ENCODE results near the gene DMXL1.

DNA sequence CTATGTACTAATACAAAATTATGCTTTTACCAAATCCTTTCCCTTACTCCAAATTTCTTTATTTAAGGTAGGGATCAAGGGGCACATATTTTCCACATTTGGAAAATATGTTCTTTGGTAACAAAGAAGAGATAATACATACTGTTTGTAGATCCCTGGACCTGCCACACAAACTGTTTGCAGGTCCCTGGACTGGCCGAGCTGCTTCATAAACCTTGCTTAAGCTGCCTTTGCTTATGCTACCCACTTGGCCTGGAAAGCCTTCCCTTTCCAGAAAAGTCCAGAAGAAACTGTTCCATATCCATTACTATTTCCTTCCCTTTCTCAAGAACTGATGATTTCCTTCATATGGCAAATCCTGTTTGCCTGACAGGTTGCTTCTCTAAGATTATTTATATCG, 22.6 kb upstream of the DMXL1 start:
- TF ChIP-seq POLR2A (IDR thresholded peaks at IDR 0.05) (no peak), POLR2AphosphoS5 (IDR thresholded peaks at IDR 0.05; ENCODE audit: insufficient read depth in 1 of 2, low read depth in 1 of 2) (no peak)
- TF ChIP-seq, protein P1, sequence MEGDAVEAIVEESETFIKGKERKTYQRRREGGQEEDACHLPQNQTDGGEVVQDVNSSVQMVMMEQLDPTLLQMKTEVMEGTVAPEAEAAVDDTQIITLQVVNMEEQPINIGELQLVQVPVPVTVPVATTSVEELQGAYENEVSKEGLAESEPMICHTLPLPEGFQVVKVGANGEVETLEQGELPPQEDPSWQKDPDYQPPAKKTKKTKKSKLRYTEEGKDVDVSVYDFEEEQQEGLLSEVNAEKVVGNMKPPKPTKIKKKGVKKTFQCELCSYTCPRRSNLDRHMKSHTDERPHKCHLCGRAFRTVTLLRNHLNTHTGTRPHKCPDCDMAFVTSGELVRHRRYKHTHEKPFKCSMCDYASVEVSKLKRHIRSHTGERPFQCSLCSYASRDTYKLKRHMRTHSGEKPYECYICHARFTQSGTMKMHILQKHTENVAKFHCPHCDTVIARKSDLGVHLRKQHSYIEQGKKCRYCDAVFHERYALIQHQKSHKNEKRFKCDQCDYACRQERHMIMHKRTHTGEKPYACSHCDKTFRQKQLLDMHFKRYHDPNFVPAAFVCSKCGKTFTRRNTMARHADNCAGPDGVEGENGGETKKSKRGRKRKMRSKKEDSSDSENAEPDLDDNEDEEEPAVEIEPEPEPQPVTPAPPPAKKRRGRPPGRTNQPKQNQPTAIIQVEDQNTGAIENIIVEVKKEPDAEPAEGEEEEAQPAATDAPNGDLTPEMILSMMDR (IDR thresholded peaks at IDR 0.05) = no peak

Measured in vagina (tissue), 2 donors.